GM12878 (cell line): Measurements from ENCODE around the gene NR4A2. TPM values are rescaled to one million over a fixed set of nuclear protein-coding genes. Genes with fewer than 3 reads are reported as not detected.

Source experiments
- ATAC-seq: fragments of 200-7000 bp; cut with Tn5 transposase; 3 replicates; pipeline ENCODE4 v1.9.1; 2020; ENCODE audit warnings: mild to moderate bottlenecking, moderate library complexity
- BruUV-seq: library from RNA; stranded (reverse); fragments of 400-500 nt; replicated peaks from 2 replicates; lab custom pipeline; 2021; lab: Mats Ljungman, UMichigan
- CTCF ChIA-PET: fragments of 300-600 bp; sonication (Branson Sonifier 250); formaldehyde crosslinking; extraction: SDS; loops from one replicate; lab custom pipeline; 2021; ENCODE audit warnings: inconsistent platforms; lab: Yijun Ruan, JAX
- POLR2A ChIA-PET: fragments of 350-600 bp; formaldehyde crosslinking; extraction: SDS; loops from one replicate; lab custom pipeline; 2021; ENCODE audit warnings: inconsistent platforms; lab: Charles Lee
- RAD21 ChIA-PET: fragments of 300-600 bp; sonication (Branson Sonifier 250); formaldehyde crosslinking; loops from one replicate; lab custom pipeline; 2023; ENCODE audit warnings: antibody characterized with exemption; ENCODE audit not compliant: unreplicated experiment; lab: Charles Lee
- SMC1A ChIA-PET: fragments of 300-600 bp; sonication (Branson Sonifier 250); formaldehyde crosslinking; loops from one replicate; lab custom pipeline; 2023; ENCODE audit not compliant: unreplicated experiment, uncharacterized antibody; lab: Charles Lee
- DNase-seq: peaks from one replicate; pipeline ENCODE4 v3.0.0-alpha.2; 2011; ENCODE audit warnings: low read depth, low spot score
- FAIRE-seq: peaks from 3 replicates; lab custom pipeline; 2011; peaks lifted over from hg19 to GRCh38; lab: Jason Lieb, UNC
- H2AFZ ChIP-seq: 2 replicates; pipeline ENCODE4 v1.6.0; 2011; ENCODE audit warnings: low read depth, low read length, control low read depth; ENCODE audit not compliant: control insufficient read depth
- H3K27ac ChIP-seq: 2 replicates; pipeline ENCODE4 v1.5.1; 2011; ENCODE audit warnings: control low read depth; ENCODE audit not compliant: control insufficient read depth, insufficient read depth
- H3K27me3 ChIP-seq, 2 experiments: replicated peaks in 1 of 2; 2 replicates each; pipeline versions ENCODE4 v1.6.0 to v1.6.1; 2011; ENCODE audit warnings: low read length in 1 of 2; ENCODE audit not compliant: control insufficient read depth in 2 of 2, insufficient read depth in 2 of 2
- H3K36me3 ChIP-seq, 2 experiments: 2 replicates each; pipeline ENCODE4 v1.5.1; 2011; ENCODE audit warnings: low read length in 1 of 2; ENCODE audit not compliant: control insufficient read depth in 2 of 2, insufficient read depth in 2 of 2
- H3K4me1 ChIP-seq: 2 replicates; pipeline ENCODE4 v1.6.1; 2011; ENCODE audit warnings: mild to moderate bottlenecking, low read length, moderate library complexity, mixed read lengths; ENCODE audit not compliant: control insufficient read depth, insufficient read depth
- H3K4me2 ChIP-seq: 2 replicates; pipeline ENCODE4 v1.6.0; 2011; ENCODE audit warnings: control low read depth; ENCODE audit not compliant: control insufficient read depth, insufficient read depth
- H3K4me3 ChIP-seq: fragments of 200-600 bp; sonication (generic); 2 replicates; pipeline ENCODE4 v1.5.1; 2016
- H3K79me2 ChIP-seq: 2 replicates; pipeline ENCODE4 v1.6.0; 2011; ENCODE audit warnings: low read length; ENCODE audit not compliant: control insufficient read depth, insufficient read depth
- H3K9ac ChIP-seq: 2 replicates; pipeline ENCODE4 v1.8.0; 2011; ENCODE audit warnings: low read length, control low read depth, mixed read lengths; ENCODE audit not compliant: control insufficient read depth, insufficient read depth
- H3K9me3 ChIP-seq: replicated peaks from 3 replicates; pipeline ENCODE4 v1.5.1; 2011; ENCODE audit warnings: mild to moderate bottlenecking, low read length; ENCODE audit not compliant: control insufficient read depth, insufficient read depth
- H4K20me1 ChIP-seq: 2 replicates; pipeline ENCODE4 v1.6.0; 2011; ENCODE audit not compliant: control insufficient read depth, insufficient read depth
- CREM ChIP-seq: IDR thresholded peaks from 2 replicates; pipeline ENCODE4 v1.6.1; 2014; ENCODE audit warnings: antibody characterized with exemption, low read depth
- IKZF1 ChIP-seq: fragments of 450-650 bp; conservative IDR thresholded peaks from 2 replicates; pipeline ENCODE4 v1.6.1; 2017; ENCODE audit warnings: antibody characterized with exemption, mild to moderate bottlenecking
- KDM1A ChIP-seq: fragments of 200-600 bp; sonication (generic); IDR thresholded peaks from 2 replicates; pipeline ENCODE4 v1.6.1; 2016; ENCODE audit warnings: borderline replicate concordance
- MXI1 ChIP-seq: fragments of 150-350 bp; IDR thresholded peaks from 2 replicates; pipeline ENCODE4 v1.6.1; 2011; ENCODE audit warnings: low read depth, mild to moderate bottlenecking, inconsistent platforms, low read length, improper control_type of control experiment
- MYB ChIP-seq: fragments of 150-350 bp; IDR thresholded peaks from 2 replicates; pipeline ENCODE4 v1.6.1; 2014; ENCODE audit warnings: mild to moderate bottlenecking, low read depth, low read length, borderline replicate concordance
- NR2C2 ChIP-seq: IDR thresholded peaks from 2 replicates; pipeline ENCODE4 v1.6.1; 2011; ENCODE audit warnings: borderline replicate concordance, low read depth; ENCODE audit not compliant: control insufficient read depth, insufficient read length
- REST ChIP-seq: IDR thresholded peaks from 2 replicates; pipeline ENCODE4 v1.6.1; 2012; ENCODE audit warnings: mild to moderate bottlenecking, low read depth, low read length
- SREBF1 ChIP-seq: IDR thresholded peaks from 2 replicates; pipeline ENCODE4 v1.6.1; 2012; ENCODE audit warnings: mild to moderate bottlenecking, low read length
- ZZZ3 ChIP-seq: IDR thresholded peaks from 2 replicates; pipeline ENCODE4 v1.6.1; 2011; ENCODE audit warnings: low read depth; ENCODE audit not compliant: control insufficient read depth, insufficient read length
- WGBS: methylation state at CpG from one replicate; pipeline ENCODE4 v1.1.6; 2016; ENCODE audit warnings: low lambda C conversion rate; ENCODE audit not compliant: insufficient replicate concordance, insufficient coverage; ENCODE audit errors: missing lambda C conversion rate; 5-methylcytosine and 5-hydroxymethylcytosine counted together
- in situ Hi-C: fragments of 300-500 bp; cut with MboI; formaldehyde crosslinking; loops from 9 replicates; pipeline ENCODE4 v1.14.3; 2018; ENCODE audit warnings: mixed read lengths
- intact Hi-C: fragments of 100-400 bp; cut with micrococcal nuclease; formaldehyde crosslinking; loops from one replicate; pipeline ENCODE4 v1.14.2; 2022; ENCODE audit not compliant: unreplicated experiment
- polyA plus RNA-seq, 11 experiments: library from polyadenylated mRNA; depleted of rRNA in 4 of 11; unstranded in 6 of 11; stranded (reverse) in 5 of 11; fragments of >200 nt; fragmentation: Nextera tagmentation in 4 of 11; fragmentation: Illumina TruSeq in 1 of 11; extraction: Ambion mirVana in 4 of 11; extraction: Trizol in 1 of 11; gene quantifications; 1 replicate in 1 of 11; 2 replicates in 10 of 11; pipeline versions ENCODE4 v1.2.1 to v1.2.3, GENCODE V29; 2011 to 2016; ENCODE audit warnings: inconsistent platforms in 2 of 11, missing spikeins in 2 of 11, low read depth in 1 of 11
- total RNA-seq, 4 experiments: library from RNA; depleted of rRNA in 3 of 4; stranded (reverse); fragments of >200 nt in 3 of 4; fragmentation: Illumina TruSeq in 1 of 4; extraction: Trizol in 1 of 4; gene quantifications; 2 replicates each; pipeline versions ENCODE4 v1.2.1 to v1.2.3, GENCODE V29; 2013 to 2021

Gene NR4A2
- total and polyA plus RNA-seq, 10 of the 15 experiments (the other 5 are each of a cell fraction or from before 2014, with no cell fraction given): 0.15 to 3.4 (median 0.58) TPM

- TF ChIP-seq NR2C2 (no peak), CREM (no peak), MXI1 (no peak), ZZZ3 (no peak)
These were observed 2.4 kb downstream of the NR4A2 start (continued) for GRCh38 chr2:156329927-156330726.

- TF ChIP-seq MYB (no peak), REST (no peak), SREBF1 (no peak), KDM1A (no peak), IKZF1 (no peak)
- Histone ChIP-seq H3K27ac (no peak overlapping the region), H3K4me2 (no peak overlapping the region), H3K36me3 (no peaks in the 10 kb centered on the region), H3K27me3 (peaks cover 2 to 13% of the 10 kb centered on the region in 2 experiments), H4K20me1 (no peaks in the 10 kb centered on the region), H3K9ac (no peak overlapping the region), H2AFZ (no peak overlapping the region), H3K4me3 (no peak overlapping the region), H3K4me1 (peaks cover 3% of the 10 kb centered on the region), H3K9me3 (peaks cover 3% of the 10 kb centered on the region; the same call in 2 of the 3 replicates), H3K79me2 (no peaks in the 10 kb centered on the region)
- WGBS: 28% methylated on average over 52 of the region's 64 CpGs
- CTCF ChIA-PET: interaction anchor here (1.1 kb wide), 1 partner anchor 252 kb away, joined by 3 read pairs; no protein-coding TSS in a partner anchor
- RAD21 ChIA-PET: no interaction called here
- POLR2A ChIA-PET: interaction anchor here (0.6 kb wide), 1 partner anchor 65 kb away, joined by 6 read pairs; no protein-coding TSS in a partner anchor
- FAIRE-seq (no peak), ATAC-seq (no peak), DNase-seq (no peak)
- no TSS peak for BruUV-seq
- SMC1A ChIA-PET: no interaction called here
- in situ Hi-C loops (loop anchor here (25.0 kb wide), 1 partner anchor 258 kb away; no protein-coding TSS in a partner anchor), intact Hi-C loops (no loop called here)
These were observed 3.2 kb downstream of the NR4A2 start for GRCh38 chr2:156329031-156329926.
